Measurements from ENCODE around the gene CDC7.

CDC7 gene

DNA sequence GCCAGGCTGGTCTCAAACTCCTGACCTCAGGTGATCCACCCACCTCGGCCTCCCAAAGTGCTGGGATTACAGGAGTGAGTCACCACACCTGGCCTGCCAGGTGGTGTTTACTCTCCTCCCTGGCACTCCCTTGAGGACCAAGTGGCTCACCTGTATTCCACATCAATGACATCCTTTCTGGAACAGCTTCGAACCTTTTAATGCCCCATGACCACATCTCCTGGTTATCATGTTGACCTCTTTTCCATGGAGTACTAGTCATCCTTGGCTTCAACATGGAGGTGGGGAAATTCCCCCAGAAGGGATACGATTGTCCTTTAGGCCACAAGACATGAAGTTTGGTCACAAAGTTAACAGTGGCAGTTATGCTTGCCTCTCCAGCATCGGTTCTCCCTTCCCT, 66.9 kb downstream of the CDC7 start:
- Mint-ChIP-seq H3K9me3 (peaks cover 10% of the 10 kb centered on the region), H3K4me1 (ENCODE audit: low read depth) (peaks cover 35% of the 10 kb centered on the region), H3K27me3 (no peaks in the 10 kb centered on the region), H3K27ac (no peak overlapping the region), H3K4me3 (no peak overlapping the region), H3K36me3 (ENCODE audit: low read depth) (peaks cover 5% of the 10 kb centered on the region)
- DNase-seq: no peak

DNA sequence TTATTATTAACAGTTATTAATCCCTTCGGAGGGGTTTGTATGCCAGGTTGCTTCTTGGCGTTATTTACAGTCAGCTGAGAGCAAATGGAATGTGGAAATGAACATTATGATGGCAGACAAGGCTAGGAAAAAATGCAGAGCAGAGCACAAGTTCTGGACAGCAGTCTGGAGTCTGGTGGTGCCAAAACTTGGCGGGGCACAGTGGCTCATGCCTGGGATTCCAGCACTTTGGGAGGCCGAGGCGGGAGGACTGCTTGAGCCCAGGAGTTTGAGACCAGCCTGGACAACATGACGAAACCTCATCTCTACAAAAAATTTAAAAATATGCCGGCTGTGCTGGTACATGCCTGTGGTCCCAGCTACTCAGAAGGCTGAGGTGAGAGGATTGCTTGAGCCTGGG, 67.6 kb downstream of the CDC7 start:
- Mint-ChIP-seq H3K9me3 (peaks cover 10% of the 10 kb centered on the region), H3K27ac (no peak overlapping the region), H3K27me3 (no peaks in the 10 kb centered on the region), H3K4me1 (ENCODE audit: low read depth) (peaks cover 35% of the 10 kb centered on the region), H3K36me3 (ENCODE audit: low read depth) (peaks cover 5% of the 10 kb centered on the region), H3K4me3 (no peak overlapping the region)
- DNase-seq: no peak

DNA sequence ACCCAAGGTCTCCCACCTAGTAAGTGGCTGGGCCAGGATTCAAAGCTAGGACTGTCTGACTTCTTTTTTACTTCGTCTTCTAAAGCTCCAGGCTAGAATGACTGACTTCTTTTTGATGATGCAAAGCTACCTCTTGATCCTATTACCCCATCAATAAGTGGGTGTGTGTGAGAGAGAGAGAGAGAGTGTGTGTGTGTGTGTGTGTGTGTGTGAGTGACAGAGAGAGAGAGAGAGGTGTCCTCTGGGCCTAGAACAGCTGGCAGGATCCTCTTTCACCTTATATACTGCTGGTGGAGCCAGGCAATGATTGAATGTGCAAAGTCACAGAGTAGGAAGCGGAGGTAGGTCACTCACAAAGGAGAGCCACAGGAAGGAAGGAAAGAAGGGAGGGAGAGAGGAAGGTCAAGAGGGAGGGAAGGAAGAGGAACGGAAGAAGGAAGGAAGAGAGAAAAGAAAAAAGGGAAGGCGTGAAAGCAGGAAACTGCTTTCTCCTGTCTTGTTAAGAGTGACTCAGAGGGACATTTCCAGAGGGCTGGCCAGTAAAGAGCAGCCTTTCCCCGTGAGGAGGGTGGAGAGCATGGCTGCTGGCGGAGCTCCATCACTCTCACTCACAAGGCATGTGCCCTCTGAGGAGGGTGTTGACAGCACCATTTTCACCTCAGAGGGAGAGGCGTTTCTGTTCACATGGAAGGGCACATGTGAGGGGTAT, 68.9 kb downstream of the CDC7 start:
- DNase-seq: no peak
- Mint-ChIP-seq H3K4me3 (no peak overlapping the region), H3K27me3 (no peaks in the 10 kb centered on the region), H3K27ac (peak overlapping the region; percentile 31), H3K36me3 (ENCODE audit: low read depth) (no peaks in the 10 kb centered on the region), H3K4me1 (ENCODE audit: low read depth) (peaks cover 28% of the 10 kb centered on the region), H3K9me3 (no peaks in the 10 kb centered on the region)

DNA sequence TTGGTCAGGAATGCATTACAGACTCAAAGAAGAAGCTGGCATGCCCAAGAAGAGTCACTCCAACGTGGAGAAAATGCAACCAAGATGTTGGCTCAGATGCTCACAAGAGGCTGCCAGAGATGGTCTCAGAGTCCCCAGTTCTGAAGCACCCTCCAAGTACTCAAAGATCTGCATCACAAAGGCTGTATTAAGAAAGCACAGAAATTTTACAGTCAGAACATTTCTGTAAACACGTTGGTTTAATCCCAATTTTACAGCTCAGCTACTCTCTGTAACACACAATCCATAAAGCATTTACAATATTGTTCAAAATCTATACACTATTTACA, 69.4 kb downstream of the CDC7 start:
- Mint-ChIP-seq H3K36me3 (ENCODE audit: low read depth) (no peaks in the 10 kb centered on the region), H3K4me1 (ENCODE audit: low read depth) (peaks cover 27% of the 10 kb centered on the region), H3K27me3 (no peaks in the 10 kb centered on the region), H3K27ac (no peak overlapping the region), H3K9me3 (no peaks in the 10 kb centered on the region), H3K4me3 (no peak overlapping the region)
- DNase-seq: no peak

DNA sequence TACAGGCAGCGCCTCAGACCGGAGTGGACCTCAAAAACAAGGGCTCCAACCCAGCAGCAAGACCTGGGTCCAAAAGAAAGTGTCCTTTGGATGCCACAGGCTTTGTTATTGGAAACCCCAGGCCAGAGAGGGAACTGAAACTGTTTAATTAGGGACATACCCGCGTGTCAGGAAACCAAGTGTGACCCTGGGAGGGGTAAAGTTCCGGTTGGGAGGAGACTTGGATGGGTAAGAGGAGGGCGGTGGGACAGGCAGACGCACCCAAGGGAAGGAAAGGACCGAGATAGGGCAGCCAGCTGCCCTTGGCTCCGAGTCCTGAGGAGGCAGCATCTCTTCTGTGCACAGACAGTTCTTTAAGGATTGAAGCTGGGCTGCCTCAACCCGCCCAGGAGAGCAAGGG, 71.4 kb downstream of the CDC7 start:
- DNase-seq: no peak

More for the DNA sequence above, 71.4 kb downstream of the CDC7 start:
- Mint-ChIP-seq H3K27me3 (no peaks in the 10 kb centered on the region), H3K27ac (no peak overlapping the region), H3K36me3 (ENCODE audit: low read depth) (no peaks in the 10 kb centered on the region), H3K4me3 (no peak overlapping the region), H3K4me1 (ENCODE audit: low read depth) (peaks cover 41% of the 10 kb centered on the region), H3K9me3 (no peaks in the 10 kb centered on the region)

Data from activated T-cell treated with anti-CD3 and anti-CD28 coated beads, Interleukin-2, amount 50 U/mL, for 24 hours (primary cell).